GM10248 (cell line): ENCODE measurements around the gene ZBTB7B.

Experiments used
- CTCF ChIA-PET: fragments of 300-600 bp; sonication (Branson Sonifier 250); formaldehyde crosslinking; extraction: SDS; loops from one replicate; lab custom pipeline; 2021; ENCODE audit warnings: antibody characterized with exemption; lab: Yijun Ruan, JAX
- POLR2A ChIA-PET: fragments of 350-650 bp; sonication (Branson Sonifier 250); formaldehyde crosslinking; extraction: SDS; loops from one replicate; lab custom pipeline; 2020; ENCODE audit warnings: antibody characterized with exemption; lab: Yijun Ruan, JAX
- DNase-seq: peaks from one replicate; pipeline ENCODE4 v3.0.0; 2012; ENCODE audit errors: extremely low spot score
- CTCF ChIP-seq: IDR thresholded peaks from 2 replicates; pipeline ENCODE4 v1.5.1; 2012; ENCODE audit warnings: mild to moderate bottlenecking, low read depth; ENCODE audit errors: extremely low read depth, missing control alignments, control extremely low read depth

ZBTB7B gene

GRCh38 chr1:154960446-154961136, 42.0 kb upstream of the ZBTB7B start:
- CTCF ChIA-PET = interaction anchor here (0.7 to 4.7 kb wide), 22 partner anchors 10 to 401 kb away, joined by 3 to 51 read pairs (median 4); partner anchors contain the start of genes EFNA4, PMVK and SHC1
- TF ChIP-seq CTCF = no peak
- DNase-seq = no peak
- POLR2A ChIA-PET = interaction anchor here (0.9 to 1.0 kb wide), 2 partner anchors 10 to 12 kb away, joined by 3 to 4 read pairs; partner anchors contain the start of gene SHC1

GRCh38 chr1:154961207-154962155, 41.1 kb upstream of the ZBTB7B start, which contains the start of gene PYGO2:
Gene PYGO2, minus strand, starts transcription at chr1:154961782. Its CDS starts 206 bp downstream, at chr1:154961576.
- TF ChIP-seq CTCF = peak; percentile 76
- POLR2A ChIA-PET = interaction anchor here (0.8 to 1.0 kb wide), 3 partner anchors 9 to 25 kb away, joined by 3 to 4 read pairs (median 3); partner anchors contain the start of genes PMVK and SHC1
- DNase-seq = peak; percentile 88
- CTCF ChIA-PET = interaction anchor here (0.7 to 4.7 kb wide), 23 partner anchors 10 to 402 kb away, joined by 3 to 51 read pairs (median 4); partner anchors contain the start of genes EFNA4, PMVK and SHC1

- no peak for TF ChIP-seq CTCF
- POLR2A ChIA-PET = interaction anchor here (0.8 kb wide), 1 partner anchor 26 kb away, joined by 3 read pairs; the partner anchor contains the start of gene PMVK
- CTCF ChIA-PET = interaction anchor here (0.7 to 4.7 kb wide), 11 partner anchors 9 to 335 kb away, joined by 3 to 51 read pairs (median 5); partner anchors contain the start of genes EFNA4, PMVK and SHC1
- peak; percentile 40 for DNase-seq
Observed at GRCh38 chr1:154962156-154962749, 40.3 kb upstream of the ZBTB7B start.

- ChIA-PET CTCF (interaction anchor here (0.7 to 4.7 kb wide), 4 partner anchors 9 to 335 kb away, joined by 3 to 51 read pairs (median 10); partner anchors contain the start of gene SHC1), POLR2A (no interaction called here)
- no peak for TF ChIP-seq CTCF
- DNase-seq = no peak
Observed at GRCh38 chr1:154962795-154963330, 39.7 kb upstream of the ZBTB7B start.

GRCh38 chr1:154963643-154964042, 39.0 kb upstream of the ZBTB7B start:
- CTCF ChIA-PET = interaction anchor here (4.7 kb wide), 1 partner anchor 8 kb away, joined by 51 read pairs; the partner anchor contains the start of gene SHC1
- no peak for DNase-seq
- POLR2A ChIA-PET = no interaction called here
- TF ChIP-seq CTCF = no peak
